Articular chondrocyte of knee joint (primary cell): Measurements from ENCODE around the gene ZNF544. TPM values are rescaled to one million over a fixed set of nuclear protein-coding genes. Genes with fewer than 3 reads are reported as not detected.

Experiments used
- total RNA-seq: library from RNA; depleted of rRNA; stranded (reverse); fragments of >200 nt; gene quantifications from 2 replicates; pipeline ENCODE4 v1.2.3, GENCODE V29; 2012

ZNF544 gene
- 25.7 and 41.0 TPM in 2 replicates for total RNA-seq

GRCh38 chr19:58228585-58229254 lies at the start of gene ZNF544:
Gene ZNF544 (plus strand): TSS chr19:58228914. CDS start chr19:58244024, 15,110 bp downstream.

DNA sequence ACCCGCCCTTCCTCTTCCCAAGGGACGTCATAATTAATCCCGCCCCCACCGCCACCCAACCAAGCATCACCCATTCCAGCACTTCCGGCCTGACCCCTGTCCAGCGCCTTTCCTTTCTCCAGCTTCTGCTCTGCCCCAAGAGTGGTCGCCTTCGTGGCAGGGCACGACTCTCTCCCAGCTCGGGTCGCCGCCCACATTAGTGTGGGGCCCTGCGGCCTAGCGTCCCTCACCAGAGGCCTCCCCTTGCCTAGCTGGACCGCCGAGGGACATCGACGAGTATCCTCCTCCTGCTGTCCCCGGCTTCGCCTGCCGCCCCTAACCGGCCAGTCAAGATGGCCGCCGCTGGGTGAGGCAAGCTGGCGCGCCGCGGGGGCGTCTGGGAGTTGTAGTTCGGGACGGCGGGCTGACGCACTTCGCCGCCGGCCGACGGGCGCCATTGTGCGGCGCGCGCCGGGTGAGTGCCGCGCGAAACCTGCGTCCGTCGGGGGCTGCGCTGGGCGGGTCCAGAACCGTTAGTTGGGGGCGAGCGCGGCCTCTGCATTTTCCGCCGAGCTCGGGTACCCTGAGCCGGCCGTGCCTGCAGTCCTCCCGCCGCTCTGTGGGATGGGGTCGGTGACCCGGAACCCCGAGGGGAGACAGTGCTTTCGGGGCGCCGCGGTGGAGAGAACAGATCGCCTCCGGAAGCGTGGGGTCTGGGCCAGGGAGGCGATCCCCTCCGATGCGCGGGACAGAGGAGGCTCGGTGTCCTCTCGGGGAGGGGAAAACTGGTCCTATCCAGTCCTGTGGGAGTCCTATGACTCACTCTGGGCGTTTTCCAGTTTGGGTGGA lies 45.5 kb upstream of the ZNF544 start, which contains the start of gene ZNF274:
TSS of gene ZNF274 (plus strand) at position 73 of the 828 bp plus-strand sequence. CDS start 905 bp downstream, outside the sequence.

DNA sequence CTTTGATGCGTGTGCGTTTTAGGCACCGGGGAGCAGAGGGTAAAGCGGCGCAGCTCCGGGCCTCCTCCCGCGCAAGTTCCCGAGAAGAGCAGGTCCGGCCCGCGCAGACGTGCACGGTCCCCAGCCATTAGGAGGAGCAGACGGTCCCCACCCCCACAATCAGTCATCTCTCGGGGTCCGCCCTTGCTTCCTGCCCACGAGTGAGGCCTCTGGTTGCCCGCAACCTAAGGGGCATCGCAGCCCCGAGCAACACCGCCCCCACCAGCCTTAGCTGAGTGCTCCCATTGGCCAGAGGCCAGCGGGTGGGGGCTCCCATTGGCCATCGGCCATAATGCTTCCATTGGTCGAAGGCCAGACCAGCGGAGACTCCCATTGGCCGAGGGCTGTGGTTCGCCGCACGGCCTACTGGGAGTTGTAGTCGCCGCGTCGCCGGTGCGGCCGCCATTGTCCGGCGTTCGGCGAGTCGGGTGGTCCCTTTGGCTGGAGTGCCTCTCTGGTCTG lies 49.9 kb downstream of the ZNF544 start, which contains the start of gene ZNF8:
TSS of gene ZNF8 (plus strand) at position 415 of the 501 bp plus-strand sequence. CDS start 127 bp downstream, outside the sequence.

GRCh38 chr19:58305065-58305931 lies 76.6 kb downstream of the ZNF544 start, which contains the start of gene ERVK3-1:
Gene ERVK3-1 (plus strand): TSS chr19:58305377. CDS start chr19:58312169, 6,792 bp downstream.

Other genes starting within 250 kb of the ZNF544 start
- 19.3 and 22.1 TPM in 2 replicates for gene ZNF606, start 226.1 kb upstream of the ZNF544 start, total RNA-seq
- 0.11 TPM in 1 of 2 replicates, not detected in the other for gene ZSCAN1, start 194.9 kb upstream of the ZNF544 start, total RNA-seq
- gene ZNF135, start 169.6 kb upstream of the ZNF544 start, total RNA-seq: 5.2 and 8.9 TPM in 2 replicates
- gene ZSCAN18, start 130.7 kb upstream of the ZNF544 start, total RNA-seq: 34.4 and 40.2 TPM in 2 replicates
- gene ZNF329, start 78.1 kb upstream of the ZNF544 start, total RNA-seq: 11.4 and 16.0 TPM in 2 replicates
- gene ZNF274, start 45.9 kb upstream of the ZNF544 start, total RNA-seq: 9.5 and 14.5 TPM in 2 replicates
- gene ZNF8, start 50.0 kb downstream of the ZNF544 start, total RNA-seq: 6.0 and 6.5 TPM in 2 replicates
- gene ERVK3-1, start 76.5 kb downstream of the ZNF544 start, total RNA-seq: 25.9 and 36.6 TPM in 2 replicates
- 2.5 and 3.2 TPM in 2 replicates for gene ZSCAN22, start 98.1 kb downstream of the ZNF544 start, total RNA-seq
- gene A1BG, start 124.6 kb downstream of the ZNF544 start, total RNA-seq: 0.65 and 1.5 TPM in 2 replicates
- gene ZNF497, start 133.8 kb downstream of the ZNF544 start, total RNA-seq: 0.78 and 1.5 TPM in 2 replicates
- 2.2 and 2.7 TPM in 2 replicates for gene ZNF837, start 152.1 kb downstream of the ZNF544 start, total RNA-seq
- 995 and 1,127 TPM in 2 replicates for gene RPS5, start 158.4 kb downstream of the ZNF544 start, total RNA-seq
- gene RNF225, start 166.7 kb downstream of the ZNF544 start, total RNA-seq: 0.13 TPM in 1 of 2 replicates, not detected in the other
- gene ZNF584, start 179.7 kb downstream of the ZNF544 start, total RNA-seq: 13.2 TPM in 2 replicates
- 8.0 and 8.8 TPM in 2 replicates for gene ZNF132, start 211.2 kb downstream of the ZNF544 start, total RNA-seq
- gene ZNF324B, start 222.7 kb downstream of the ZNF544 start, total RNA-seq: 7.2 and 8.4 TPM in 2 replicates
- 12.9 and 13.1 TPM in 2 replicates for gene ZNF324, start 238.2 kb downstream of the ZNF544 start, total RNA-seq
- 9.1 TPM in 2 replicates for gene ZNF446, start 247.4 kb downstream of the ZNF544 start, total RNA-seq